ENCODE results near the gene TSPAN14. TPM values are rescaled to one million over a fixed set of nuclear protein-coding genes. Genes with fewer than 3 reads are reported as not detected.

Gene TSPAN14
- polyA plus RNA-seq, 3 donors = 81.6 to 86.2 (median 85.7) TPM

DNA sequence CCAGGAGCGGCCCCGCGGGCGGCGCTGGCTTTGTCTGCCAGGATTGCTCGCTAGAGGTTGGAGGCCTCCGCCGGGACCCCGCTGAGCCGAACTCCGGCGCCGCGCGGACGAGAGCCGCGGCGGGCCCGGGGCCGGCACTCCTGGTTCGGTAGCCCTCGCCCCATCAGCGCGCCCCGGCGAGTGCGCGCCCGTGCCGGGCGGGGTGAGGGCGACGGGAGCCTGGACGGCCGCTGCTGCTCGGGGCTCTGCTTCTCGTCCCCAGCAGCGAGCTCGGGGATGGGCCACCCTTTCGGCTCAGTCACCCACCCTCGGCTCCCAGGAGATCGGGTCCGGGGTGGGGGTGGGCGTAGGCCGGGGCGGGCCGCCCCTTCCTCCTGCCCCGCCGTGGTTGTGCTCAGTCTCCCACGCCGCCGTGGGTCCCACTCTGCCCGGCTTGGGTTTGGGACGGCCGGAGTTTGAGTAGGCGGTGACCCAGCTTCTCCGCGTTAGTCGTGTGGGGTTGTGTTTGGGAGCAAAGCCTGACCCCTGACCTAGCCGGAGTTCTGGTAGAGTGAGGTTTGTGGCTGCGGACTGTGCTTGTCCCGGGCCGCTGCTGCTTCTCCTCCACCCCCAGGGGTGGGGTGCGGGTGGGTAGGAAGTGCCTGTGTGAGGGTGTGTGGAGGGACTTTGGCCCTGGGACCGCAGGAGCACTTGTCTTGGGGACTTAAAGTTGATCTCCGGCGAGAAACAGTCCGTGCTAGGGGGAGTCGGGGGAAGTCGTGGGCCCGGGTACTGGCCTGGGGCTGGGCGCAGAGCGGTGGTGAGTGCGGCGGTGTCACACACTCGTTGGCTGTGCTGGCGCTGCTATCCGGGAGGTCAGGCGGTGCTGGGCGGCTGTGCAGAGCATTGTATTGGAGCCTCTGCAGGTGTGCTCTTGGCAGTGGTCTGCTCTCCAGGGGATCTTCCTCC, 677 bp downstream of the TSPAN14 start:
- no peak for DNase-seq (ENCODE audit: low read depth in 3 of 3, low spot score in 2 of 3)

GRCh38 chr10:80455461-80456349, 1.6 kb downstream of the TSPAN14 start:
- no peak for DNase-seq (ENCODE audit: low read depth in 3 of 3, low spot score in 2 of 3)

- no peak for DNase-seq (ENCODE audit: low read depth in 3 of 3, low spot score in 2 of 3)
Observed at GRCh38 chr10:80457554-80458262, 3.6 kb downstream of the TSPAN14 start.

GRCh38 chr10:80458263-80458625, 4.1 kb downstream of the TSPAN14 start:
- DNase-seq (ENCODE audit: low read depth in 3 of 3, low spot score in 2 of 3) = no peak

DNA sequence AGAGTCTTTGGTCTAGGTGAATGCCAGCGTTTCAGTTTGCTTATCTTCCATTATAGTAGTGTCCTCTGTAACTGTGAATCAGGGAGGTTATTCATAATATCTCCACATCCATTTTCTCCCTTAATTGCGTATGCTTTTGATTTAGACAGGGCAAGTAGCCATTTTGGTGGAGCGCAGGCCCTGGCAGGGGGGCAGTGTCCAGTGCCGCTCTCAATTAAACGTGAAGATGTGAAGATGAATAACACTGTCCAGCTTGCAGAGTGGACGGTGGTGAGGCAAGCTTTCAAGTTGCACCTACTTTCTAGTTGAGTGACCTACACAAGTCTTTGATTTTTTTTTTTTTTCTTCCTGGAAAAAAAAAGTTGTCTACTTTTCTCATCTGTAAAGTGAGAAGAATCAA, 4.5 kb downstream of the TSPAN14 start:
- no peak for DNase-seq (ENCODE audit: low read depth in 3 of 3, low spot score in 2 of 3)

DNA sequence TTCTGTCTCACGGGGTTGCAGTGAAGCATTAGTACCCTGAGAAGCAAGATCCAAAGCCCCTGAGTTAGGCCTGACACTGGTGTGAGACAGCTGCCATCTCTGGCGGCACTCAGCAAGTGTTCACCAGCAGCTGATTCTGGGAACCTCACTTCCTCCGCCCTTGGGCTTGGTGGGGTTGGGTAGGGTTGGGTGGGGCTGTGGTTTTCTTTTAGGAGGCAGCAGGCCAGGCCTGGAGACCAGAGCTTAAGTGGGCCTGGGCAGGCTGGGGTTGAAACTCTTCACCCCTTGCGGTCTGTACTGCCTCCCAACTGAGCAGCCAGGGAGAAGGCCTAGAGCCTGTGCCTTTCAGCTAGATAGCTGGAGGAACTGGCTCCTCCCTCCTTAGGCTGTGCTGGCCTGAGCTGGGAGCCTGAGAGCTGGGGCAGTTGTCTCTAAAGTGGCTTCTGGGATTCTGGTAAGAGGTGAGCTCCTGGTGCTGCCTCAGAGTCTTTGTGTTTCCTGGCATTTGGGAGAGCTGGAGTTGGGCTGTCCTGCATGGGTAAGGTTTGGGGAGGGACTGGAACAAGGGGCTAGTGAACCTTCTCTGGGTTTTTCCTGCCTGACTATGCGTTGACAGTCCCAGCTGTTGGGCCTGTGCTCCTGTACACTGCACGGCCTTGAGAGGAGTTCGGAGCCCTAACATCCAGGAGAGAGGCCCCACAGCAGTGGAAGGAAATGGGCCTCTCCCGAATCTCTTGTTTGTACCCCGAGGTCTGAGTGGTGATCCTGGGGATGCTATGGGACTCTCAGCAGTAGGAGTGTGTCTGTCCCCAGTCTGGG, 5.1 kb downstream of the TSPAN14 start:
- DNase-seq (ENCODE audit: low read depth in 3 of 3, low spot score in 2 of 3) = no peak

DNA sequence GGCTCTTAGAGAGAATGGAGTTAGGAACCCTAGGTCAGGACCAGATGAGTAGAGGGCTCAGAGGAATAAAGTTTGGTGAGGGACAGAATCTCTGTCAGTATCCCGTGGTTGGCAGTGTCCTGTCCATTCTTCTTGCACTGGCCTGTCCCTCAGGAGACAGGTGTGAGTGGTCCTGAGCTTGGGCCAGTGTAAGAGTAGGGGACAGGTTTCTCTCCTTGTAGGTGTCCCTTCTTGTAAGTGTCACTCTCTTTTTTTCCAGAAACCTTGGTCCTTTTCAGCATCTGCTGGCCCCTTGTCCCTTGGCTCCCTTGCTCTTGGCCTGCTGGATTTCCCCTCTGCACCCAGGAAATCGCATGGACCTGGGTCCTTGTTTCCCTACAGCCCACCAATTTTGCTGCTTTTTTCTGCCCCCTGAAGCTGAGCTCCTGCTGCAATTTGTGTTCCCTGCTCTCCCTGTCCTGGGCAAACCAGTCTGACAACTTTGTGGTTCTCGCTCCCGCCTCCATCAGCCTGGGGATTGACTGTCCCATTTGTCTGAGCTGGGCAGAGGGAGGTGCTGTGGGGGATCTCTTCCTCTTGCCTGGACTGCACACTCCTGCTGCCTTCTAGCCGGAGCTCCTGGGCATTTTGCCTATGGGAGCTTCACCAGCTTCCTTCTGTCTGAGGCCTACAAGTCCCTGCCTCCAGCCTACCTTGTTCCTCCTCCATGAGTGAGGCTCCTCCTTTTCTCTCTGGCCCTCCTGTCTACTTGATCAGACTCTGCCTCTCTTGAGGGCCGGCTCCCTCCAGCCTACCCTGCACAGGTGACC, 6.5 kb downstream of the TSPAN14 start:
- no peak for DNase-seq (ENCODE audit: low read depth in 3 of 3, low spot score in 2 of 3)

DNA sequence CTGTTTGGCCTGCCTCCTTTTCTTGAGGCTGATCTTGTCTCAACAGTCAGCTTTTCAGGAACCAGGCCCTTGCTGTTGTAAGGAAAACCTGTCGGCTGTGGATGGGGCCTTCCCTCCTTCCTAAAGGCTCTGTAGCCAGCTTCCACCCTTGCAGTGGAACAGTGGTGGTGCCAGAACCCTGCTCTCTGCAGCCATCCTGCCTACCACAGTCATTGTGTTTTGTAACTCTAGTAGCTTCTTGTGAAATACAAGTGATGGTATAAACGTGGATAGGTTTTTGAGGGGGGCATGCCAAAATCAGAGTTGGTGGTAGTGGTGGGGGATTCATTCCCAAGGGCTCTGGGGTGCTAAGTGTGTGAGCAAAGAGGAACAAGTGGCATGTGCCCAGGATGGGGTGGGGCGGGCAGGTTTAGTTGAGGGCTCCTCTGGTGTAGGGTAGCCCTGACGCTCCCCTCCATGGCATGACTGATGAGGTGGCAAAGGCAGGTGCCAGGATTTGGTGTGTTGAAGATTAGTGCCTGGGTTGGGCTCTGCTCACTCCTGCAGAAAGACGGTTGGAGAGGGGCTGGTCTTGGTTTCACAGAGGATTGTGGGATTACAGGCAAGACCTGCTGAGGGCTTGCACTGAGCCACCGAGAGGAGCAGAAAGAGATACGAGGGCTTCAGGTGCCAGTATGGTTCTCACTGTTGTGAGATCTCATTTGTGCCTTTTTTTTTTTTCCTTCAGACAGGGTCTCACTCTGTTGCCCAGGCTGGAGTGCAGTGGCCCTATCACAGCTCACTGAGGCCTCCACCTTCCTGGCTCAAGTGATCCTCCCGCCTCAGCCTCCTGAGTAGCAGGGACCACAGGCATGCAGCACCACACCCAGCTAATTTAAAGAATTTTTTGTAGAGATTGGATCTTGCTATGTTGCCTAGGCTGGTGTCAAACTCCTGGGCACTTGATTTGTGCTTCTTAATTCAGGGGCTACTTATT, 7.4 kb downstream of the TSPAN14 start:
- no peak for DNase-seq (ENCODE audit: low read depth in 3 of 3, low spot score in 2 of 3)

GRCh38 chr10:80462299-80462980, 8.3 kb downstream of the TSPAN14 start:
- DNase-seq (ENCODE audit: low read depth in 3 of 3, low spot score in 2 of 3) = no peak

GRCh38 chr10:80462981-80463741, 9.1 kb downstream of the TSPAN14 start:
- DNase-seq (ENCODE audit: low read depth in 3 of 3, low spot score in 2 of 3) = no peak

DNA sequence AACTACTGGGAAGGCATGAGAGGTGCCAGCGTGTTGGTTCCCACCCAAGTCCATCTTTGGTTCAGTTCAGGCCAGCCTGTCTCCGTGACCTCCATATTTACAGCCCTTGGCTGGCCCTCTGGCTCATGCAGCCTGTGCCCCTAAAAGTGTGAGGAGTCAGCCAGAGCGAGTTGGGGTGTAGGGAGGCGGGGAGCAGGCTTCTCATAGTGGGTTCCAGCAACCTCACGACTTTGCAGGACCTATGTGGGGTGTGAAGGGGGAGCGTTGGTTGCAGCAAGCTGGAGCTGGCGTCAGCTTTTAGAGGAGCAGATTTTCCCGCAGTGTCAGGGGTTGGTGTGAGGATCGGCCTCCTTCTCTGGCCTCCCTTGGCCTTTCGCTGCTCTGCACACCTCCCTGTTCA, 9.8 kb downstream of the TSPAN14 start:
- DNase-seq (ENCODE audit: low read depth in 3 of 3, low spot score in 2 of 3) = no peak

DNA sequence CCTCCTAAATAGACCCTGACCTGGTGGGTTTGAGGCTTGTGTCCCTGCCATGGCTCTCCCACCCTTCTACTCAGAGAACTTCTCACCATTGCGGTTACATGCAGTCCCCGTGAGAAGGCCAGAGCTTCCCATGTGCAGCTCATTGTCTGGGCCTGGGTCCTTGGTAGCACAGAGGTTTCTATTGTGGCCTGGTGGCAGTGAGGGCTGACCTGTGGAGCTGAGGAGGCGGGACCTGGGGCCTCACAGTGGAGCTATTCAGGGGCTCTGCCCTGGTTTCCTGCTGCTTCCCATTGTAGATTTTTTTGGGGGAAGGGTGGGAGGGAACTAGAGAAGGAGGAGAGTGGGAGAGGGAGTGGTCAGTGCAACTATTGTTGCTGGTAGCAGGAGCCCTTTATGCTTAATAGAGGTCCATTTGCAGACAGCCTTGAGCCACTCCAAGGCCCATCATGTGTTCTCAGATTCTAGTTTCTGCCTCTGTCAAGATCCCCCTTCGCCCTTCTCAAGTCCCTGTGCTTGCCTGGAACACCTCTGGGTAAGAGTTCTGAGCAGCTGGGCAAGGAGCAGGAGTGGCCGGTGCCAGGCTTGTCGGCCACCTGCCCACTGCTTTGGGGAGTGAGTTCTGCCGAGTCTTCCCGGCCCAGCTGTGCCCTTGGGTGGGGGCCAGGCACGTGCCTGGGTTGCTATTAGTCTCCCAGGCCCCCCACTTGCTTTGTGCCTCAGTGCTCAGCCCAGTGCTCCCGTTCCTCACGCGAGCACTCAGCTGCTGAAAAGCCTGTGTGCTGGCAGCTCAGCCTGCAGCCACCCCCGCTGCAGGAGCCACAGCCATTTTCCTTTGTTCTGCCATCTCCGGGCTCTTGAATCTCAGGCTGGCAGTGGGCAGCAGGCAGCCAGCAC, 10.7 kb downstream of the TSPAN14 start:
- no peak for DNase-seq (ENCODE audit: low read depth in 3 of 3, low spot score in 2 of 3)

GRCh38 chr10:80465451-80465835, 11.3 kb downstream of the TSPAN14 start:
- no peak for DNase-seq (ENCODE audit: low read depth in 3 of 3, low spot score in 2 of 3)

GRCh38 chr10:80465839-80466590, 11.9 kb downstream of the TSPAN14 start:
- no peak for DNase-seq (ENCODE audit: low read depth in 3 of 3, low spot score in 2 of 3)

GRCh38 chr10:80466724-80467326, 12.7 kb downstream of the TSPAN14 start:
- no peak for DNase-seq (ENCODE audit: low read depth in 3 of 3, low spot score in 2 of 3)
